ENCODE measurements around the gene RASD2.

The RASD2 gene

DNA sequence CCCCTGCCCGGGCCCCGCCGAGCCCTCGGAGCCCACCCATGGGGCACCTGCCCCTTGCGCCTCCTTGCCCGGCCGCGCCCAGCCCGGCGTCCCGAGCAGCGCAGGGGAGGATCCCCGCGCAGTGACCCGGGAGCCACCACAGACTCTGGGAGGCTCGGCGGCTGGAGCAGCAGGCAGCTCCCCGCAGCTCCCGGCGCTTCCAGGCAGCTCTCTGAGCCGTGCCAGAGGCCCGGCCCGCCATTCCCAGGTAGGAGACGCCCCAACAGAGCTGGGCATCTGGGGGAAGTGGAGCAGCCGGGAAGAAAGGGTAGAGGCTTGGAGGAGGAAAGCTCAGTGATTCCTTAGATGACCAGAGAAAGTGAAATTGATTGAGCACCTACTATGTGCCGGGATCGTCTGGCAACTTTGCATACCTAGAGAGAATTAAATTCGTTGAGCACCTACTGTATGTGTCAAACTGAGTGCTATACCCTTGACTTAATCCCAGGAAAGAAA lies 670 bp downstream of the RASD2 start:
- DNase-seq (ENCODE audit: low read depth in 2 of 2), result no peak

DNA sequence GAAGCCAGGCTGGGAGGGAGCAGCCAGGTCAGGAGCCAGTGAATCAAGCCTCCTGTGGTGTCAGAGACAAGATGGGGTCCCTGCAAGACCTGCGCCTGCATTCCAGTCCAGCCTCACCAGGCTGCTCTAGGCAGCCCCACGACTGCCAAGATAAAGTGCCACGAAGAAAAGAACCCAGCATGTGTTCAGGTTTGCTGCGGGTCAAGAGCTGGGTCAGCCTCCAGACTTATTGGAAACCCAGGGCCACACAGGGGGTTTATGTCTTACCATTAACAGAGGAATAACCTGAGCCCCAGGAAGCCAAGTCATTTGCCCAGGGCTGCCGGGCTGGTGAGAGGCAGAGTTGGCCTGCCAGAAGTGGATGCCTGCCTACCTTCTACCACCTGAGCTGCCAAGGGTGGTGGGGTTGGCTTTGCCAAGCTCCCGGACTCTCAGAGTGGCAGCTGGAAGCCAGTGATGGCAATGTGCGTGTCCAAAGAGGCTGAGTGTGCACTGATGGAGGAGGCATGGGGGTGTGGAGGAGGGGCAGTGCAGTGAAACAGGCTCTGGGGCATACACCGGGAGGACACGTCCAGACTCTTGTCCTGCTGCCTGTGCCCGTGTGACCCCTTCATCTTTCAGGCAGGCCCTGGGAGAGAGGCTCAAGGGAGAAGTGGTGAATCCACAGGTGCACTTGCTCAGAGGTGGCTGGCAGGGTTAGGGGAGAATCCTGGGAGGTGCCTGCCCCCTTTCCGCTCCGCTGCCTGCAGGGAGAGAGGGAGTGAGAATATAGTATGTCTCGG lies 1.7 kb downstream of the RASD2 start:
- no peak for DNase-seq (ENCODE audit: low read depth in 2 of 2)

DNA sequence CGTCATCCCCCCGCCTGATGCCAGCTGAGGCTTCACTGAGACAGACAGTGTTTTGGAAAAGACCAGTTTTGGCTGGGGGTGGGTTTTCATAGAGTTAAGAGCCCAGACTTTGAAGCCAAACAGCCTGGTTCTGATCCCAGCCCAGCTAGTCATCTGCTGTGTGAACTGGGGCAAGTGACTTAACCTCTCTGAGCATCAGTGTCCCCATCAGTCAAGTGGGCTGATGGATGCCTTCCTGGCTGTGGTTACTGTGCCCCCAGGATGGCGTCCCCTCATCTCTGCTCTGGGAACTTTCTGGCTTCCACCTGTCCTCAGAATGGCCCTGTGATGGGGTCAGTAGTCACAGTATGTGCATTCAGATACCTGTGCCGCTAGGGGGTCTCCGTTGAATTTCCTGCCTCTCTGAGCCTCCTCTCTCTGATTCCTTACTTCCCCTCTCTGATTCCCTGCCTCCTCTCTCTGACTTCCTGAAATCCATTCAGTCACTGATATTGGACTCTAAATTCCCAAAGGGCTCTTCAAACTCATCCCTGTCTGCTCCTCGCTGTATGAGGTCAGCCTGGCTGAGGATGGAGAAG lies 2.4 kb downstream of the RASD2 start:
- no peak for DNase-seq (ENCODE audit: low read depth in 2 of 2)

DNA sequence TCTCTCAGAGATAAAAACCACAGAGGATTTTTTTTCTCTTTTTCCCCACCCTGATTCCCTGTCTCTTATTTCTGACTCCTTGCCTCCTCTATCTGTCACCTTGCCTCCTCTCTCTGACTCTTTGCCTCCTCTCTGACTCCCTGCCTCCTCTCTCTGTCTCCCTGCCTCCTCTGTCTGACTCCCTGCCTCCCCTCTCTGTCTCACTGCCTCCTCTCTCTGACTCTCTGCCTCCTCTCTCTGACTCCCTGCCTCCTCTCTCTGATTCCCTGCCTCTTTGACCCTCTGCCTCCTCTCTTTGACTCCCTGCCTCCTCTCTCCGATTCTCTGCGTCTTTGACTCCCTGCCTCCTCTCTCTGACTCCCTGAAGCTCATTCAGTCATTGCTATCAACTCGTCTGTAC lies 3.1 kb downstream of the RASD2 start:
- DNase-seq (ENCODE audit: low read depth in 2 of 2), result no peak

DNA sequence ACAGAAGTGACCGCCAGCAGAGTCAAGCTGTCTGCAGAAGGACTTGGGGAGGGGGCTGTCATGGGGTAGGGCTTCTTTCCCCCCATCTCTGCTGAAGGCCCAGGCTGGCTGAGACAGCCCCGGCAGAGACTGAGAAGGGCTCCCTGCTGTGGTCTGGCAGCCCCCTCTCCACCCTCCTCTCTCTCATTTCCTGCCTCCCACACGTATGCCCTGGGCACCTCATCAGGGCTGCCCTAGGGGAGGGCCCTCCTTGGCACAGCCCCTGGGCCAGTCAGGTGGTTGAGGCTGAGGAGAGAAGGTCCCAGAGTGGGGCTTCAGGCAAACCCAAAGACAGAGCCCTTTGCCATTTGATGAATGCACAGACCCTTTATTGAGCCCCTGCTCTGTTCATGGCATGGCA lies 3.6 kb downstream of the RASD2 start:
- DNase-seq (ENCODE audit: low read depth in 2 of 2), result no peak

DNA sequence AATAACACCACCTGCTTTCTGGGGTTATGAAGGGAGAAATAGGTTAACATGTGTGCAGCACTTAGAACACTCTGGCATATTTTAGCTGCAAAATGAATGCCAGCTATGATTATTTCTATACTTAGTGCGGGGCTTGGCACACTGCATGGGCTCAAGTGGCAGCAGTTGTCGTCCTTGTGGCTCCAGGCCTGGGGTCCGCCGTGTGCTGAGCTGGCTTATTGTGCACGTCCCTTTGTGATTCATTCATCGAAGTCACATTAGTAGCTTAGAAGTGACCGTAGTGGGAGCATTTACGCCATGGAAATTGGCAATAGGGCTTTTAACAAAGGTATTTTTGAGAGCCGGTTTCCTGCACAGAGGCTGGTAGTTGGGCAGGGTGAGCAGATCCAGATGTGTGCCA lies 4.2 kb downstream of the RASD2 start:
- no peak for DNase-seq (ENCODE audit: low read depth in 2 of 2)

DNA sequence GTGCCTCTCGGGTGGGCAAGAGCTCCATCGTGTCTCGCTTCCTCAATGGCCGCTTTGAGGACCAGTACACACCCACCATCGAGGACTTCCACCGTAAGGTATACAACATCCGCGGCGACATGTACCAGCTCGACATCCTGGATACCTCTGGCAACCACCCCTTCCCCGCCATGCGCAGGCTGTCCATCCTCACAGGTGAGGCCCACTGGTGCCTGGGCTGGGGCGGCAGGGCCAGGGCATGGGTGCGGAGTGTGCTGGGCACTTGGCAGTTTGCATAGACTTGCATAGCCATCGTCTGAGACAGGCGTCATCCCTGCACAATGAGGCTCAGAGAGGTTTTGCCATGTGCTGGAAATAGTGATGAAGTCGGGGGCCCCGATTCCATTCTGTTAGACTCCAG lies 6.3 kb downstream of the RASD2 start:
- DNase-seq (ENCODE audit: low read depth in 2 of 2), result no peak

DNA sequence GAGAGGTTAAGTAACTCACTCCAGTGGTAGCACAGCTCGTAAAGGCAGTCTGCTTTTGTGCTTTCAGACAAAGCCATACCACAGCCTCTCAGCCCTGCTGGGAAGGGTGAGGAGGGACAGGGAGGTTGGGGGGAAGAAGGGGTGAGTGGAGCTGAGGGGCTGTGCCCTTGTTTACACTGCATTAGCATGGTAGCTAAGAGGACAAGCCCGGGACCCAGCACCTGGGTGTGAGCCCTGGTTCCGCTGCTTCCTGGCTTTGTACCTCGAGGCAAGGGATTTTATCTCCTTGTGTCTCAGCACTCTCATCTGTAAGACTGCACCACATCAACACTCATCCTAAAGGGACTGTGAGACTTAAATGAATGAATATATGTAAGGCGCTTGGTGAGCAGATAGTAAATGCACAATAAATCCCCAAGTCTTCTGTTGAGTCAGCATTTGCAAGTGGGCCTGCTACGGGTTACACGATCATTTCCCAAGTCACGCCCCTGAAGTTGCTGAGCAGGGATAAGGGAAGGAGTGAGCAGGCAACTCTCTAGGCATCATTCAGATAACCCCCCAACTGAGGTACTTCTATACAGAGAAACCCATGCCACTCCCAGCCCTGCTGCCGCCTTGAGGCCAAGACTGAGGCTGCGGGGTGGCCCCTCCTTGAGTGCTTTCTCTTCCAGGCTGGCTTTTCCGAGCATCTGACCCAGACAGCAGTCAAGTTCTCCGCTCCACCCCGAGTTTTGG lies 7.5 kb downstream of the RASD2 start:
- no peak for DNase-seq (ENCODE audit: low read depth in 2 of 2)

DNA sequence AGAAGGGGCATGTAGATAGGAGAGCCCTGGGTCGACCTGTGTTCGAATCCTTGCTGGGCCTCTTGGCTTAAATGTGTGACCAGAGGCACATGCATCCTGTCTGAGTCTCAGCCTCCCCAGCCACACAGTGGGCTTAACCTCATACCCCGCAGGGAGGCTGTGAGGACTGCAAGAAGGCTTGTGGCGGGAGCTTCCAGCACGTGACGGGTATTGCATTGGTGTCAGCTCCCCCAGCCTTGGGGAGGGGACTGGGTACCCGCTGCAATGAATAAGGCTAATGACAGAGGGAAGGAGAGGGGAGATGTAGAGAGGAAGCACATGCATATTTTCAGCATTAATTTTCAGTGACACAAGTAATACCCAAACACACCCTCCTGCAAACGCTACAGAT lies 8.1 kb downstream of the RASD2 start:
- DNase-seq (ENCODE audit: low read depth in 2 of 2), result no peak

DNA sequence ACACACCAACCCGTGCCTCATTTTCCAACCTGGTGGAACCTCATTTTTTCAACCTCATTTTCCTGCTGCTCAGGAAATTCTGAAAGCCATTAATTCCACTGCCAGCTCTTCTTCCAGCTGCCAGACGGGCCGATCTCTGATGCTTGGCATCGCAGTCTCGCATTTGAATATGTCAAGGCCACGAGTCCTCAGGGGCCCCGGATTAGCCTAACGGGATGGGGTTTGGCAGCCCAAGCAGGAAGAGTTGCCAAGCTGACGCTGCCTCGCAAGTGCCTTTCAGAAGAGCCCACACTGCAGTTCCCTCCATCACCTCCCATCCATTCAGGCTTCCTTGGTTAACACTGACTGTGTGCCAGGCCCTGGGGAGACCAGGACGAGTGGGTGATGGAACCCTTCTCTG lies 8.7 kb downstream of the RASD2 start:
- DNase-seq (ENCODE audit: low read depth in 2 of 2), result no peak

DNA sequence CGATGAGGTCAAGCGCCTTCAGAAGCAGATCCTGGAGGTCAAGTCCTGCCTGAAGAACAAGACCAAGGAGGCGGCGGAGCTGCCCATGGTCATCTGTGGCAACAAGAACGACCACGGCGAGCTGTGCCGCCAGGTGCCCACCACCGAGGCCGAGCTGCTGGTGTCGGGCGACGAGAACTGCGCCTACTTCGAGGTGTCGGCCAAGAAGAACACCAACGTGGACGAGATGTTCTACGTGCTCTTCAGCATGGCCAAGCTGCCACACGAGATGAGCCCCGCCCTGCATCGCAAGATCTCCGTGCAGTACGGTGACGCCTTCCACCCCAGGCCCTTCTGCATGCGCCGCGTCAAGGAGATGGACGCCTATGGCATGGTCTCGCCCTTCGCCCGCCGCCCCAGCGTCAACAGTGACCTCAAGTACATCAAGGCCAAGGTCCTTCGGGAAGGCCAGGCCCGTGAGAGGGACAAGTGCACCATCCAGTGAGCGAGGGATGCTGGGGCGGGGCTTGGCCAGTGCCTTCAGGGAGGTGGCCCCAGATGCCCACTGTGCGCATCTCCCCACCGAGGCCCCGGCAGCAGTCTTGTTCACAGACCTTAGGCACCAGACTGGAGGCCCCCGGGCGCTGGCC lies 11.0 kb downstream of the RASD2 start:
- no peak for DNase-seq (ENCODE audit: low read depth in 2 of 2)

DNA sequence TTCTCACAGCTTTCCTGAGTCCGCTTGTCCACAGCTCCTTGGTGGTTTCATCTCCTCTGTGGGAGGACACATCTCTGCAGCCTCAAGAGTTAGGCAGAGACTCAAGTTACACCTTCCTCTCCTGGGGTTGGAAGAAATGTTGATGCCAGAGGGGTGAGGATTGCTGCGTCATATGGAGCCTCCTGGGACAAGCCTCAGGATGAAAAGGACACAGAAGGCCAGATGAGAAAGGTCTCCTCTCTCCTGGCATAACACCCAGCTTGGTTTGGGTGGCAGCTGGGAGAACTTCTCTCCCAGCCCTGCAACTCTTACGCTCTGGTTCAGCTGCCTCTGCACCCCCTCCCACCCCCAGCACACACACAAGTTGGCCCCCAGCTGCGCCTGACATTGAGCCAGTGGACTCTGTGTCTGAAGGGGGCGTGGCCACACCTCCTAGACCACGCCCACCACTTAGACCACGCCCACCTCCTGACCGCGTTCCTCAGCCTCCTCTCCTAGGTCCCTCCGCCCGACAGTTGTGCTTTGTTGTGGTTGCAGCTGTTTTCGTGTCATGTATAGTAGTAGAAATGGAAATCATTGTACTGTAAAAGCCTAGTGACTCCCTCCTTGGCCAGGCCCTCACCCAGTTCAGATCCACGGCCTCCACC lies 11.7 kb downstream of the RASD2 start:
- DNase-seq (ENCODE audit: low read depth in 2 of 2), result peak; percentile 70 to 71

DNA sequence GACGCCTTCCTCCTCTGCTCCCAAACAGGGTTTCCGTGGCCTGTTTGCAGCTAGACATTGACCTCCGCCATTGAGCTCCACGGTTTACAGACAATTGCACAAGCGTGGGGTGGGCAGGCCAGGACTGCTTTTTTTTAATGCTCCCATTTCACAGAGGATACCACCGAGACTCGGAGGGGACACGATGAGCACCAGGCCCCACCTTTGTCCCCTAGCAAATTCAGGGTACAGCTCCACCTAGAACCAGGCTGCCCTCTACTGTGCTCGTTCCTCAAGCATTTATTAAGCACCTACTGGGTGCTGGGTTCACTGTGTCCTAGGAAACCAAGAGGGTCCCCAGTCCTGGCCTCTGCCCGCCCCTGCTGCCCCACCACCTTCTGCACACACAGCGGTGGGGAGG lies 12.2 kb downstream of the RASD2 start:
- DNase-seq (ENCODE audit: low read depth in 2 of 2), result no peak

DNA sequence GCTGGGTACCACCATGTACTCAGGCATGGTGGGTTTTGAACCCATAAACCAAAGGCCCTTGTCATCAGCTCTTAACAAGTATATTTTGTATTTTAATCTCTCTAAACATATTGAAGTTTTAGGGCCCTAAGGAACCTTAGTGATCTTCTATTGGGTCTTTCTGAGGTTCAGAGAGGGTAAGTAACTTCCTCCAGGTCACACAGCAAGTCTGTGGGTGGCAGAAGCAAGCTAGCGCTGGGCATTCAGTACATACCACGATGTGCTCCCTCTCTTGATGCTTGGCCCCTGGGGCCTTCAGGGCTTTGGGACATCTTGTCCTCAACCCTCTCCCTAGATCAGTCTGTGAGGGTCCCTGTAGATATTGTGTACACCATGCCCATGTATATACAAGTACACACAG lies 12.7 kb downstream of the RASD2 start:
- DNase-seq (ENCODE audit: low read depth in 2 of 2), result no peak

DNA sequence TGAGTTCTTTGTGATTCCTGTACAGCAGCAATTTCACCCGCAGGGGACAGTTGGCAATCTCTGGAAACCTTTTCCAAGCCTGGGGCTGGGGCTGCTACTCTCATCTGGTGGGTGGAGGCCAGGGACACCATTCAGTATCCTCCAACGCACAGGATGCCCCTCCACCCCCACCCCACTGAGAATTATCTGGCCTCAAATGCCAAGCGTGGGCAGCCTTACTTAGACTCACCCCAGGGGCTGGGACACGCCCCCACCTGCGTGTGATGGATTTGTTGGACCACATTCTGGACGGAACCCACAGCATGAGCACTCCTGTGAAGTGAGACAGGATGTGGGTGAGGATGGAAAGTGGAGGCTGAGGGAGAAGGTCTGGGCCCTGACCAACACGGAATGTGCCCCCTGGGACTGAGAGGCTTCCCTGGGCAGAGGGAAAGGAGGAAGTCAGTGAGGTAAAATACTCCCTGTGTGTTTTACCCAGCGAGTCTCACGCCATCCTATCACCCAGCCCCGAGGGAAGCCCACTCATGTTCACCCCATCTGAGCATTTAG lies 13.7 kb downstream of the RASD2 start:
- no peak for DNase-seq (ENCODE audit: low read depth in 2 of 2)

DNA sequence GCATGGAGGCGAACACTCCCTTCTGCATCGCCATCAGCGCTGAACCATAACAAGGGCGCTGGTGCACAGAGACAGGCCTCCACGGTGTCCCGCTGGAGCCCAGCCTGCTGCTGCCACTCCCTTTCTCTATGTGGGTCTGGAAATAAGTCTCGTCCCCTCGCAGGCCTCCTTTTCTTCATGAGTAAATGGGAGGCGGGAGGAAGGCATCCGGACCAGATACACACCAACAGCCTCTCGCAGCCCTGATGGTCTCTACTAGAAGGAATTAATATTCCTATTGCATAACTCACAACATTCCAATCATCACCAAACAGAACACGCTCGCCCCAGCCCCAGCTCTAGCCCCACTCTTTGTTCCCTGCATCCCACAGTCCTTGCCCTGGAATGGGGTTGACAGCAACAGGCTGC lies 14.9 kb downstream of the RASD2 start:
- DNase-seq (ENCODE audit: low read depth in 2 of 2), result no peak

DNA sequence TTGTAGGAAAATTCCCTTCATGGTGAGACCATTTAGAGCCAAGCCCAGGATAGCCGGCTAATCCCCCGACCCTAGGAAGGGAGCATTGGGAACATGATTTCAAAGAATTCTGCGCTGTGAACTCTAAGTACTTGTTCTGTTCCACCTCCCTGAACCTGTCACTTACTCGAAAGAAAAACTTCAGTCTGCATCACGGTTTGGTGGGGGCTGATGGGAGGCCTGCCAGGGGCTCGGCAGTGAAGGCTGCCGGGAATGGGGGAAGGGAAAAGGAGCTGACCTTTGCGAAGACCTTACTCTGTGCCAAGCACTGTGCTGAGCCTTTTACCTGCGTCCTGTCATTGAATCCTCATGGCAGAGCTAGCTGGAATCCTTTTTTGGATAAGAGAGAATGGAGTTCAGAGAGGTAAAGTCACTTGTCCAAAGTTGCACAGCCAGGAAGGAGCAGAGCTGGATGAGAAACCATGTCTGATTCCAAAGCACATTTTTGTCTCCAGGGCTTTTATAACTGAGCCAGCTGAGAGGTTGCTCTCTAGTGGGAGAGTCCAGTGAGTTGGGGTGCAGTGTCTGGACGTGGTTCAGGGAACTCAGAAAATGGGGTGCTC lies 15.4 kb downstream of the RASD2 start:
- no peak for DNase-seq (ENCODE audit: low read depth in 2 of 2)

DNA sequence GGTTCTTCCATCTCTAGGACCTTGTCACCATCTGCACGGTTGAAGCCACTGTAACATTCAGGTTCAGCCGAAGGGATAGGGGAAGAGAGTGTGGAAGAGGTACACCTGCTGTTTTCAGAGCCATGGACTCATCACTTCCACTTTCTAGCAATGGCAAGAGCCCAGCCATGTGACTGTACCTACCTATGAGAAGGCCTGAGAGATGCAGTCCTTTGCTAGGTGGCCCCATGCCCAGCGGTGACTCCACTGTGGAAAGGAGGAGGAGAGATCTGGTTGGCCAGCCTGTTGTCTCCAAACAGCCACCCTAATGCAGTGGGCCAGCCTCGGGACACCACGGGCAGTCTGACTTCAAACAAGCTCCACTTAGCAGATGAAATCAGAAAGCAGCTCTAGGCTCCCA lies 16.0 kb downstream of the RASD2 start:
- DNase-seq (ENCODE audit: low read depth in 2 of 2), result no peak

DNA sequence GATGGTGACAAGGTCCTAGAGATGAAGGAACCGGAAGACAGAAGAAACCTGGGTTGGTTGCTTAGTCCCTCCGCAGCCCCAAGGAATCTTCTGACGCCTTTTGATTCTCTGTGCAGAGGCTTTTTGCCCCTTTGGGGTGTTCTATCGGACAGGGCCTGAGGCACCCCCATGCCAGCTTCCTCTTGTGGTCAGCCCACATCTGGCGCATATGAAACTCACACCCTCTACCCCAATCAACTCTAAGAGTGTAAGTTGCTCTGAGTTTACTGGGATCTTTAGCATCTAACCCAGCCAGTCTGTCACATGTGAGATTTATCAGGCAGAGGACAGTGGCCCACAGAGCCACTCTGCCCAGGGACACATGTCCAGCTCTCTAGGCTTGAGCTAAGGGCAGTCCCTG lies 17.4 kb downstream of the RASD2 start:
- DNase-seq (ENCODE audit: low read depth in 2 of 2), result no peak

DNA sequence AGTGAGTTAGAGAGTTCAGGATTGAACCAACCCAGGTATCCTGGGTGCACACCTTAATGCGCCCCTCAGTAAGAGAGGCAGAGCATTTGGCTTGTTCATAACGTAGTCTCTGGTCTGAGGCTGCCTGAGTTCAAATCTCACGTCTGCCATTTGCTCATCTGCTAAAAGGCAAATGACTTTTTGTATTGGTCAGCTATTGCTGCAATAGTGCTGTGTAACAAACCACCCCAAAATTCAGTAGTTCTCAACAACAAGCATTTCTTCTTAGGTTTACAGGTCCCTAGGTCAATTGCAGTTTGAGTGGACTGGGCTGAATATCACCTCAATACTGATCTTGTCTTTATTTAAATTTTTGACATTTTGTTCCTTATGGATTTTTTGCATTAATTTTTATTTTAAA lies 18.1 kb downstream of the RASD2 start:
- no peak for DNase-seq (ENCODE audit: low read depth in 2 of 2)

DNA sequence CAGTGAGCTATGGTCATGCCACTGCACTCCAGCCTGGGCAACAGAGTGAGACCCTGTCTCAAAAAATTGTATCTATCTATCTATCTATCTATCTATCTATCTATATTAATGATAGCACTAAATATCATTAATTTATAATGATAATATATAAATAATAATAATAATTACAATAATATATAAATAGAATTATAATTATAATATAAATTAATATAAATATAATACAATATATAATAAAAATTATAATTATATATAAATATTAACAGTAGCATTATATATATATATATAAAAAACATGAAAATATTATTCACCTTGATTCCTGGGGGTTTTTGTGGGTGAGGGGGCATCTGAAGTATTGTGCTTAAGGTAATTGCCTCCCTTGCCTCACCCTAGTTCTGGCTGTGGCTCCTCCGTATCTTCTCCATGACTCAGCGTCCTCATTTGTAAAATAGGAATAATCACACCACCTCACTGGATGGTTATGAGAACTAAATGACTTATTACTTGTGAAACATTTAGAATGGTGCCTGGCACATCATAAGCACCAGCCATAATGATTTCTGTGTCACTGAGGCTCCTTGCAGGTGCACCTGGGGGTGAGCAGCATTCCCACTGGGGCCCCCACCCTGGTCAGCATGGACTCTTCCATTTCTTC lies 18.8 kb downstream of the RASD2 start:
- no peak for DNase-seq (ENCODE audit: low read depth in 2 of 2)
